HepG2 (cell line): ENCODE results near the gene DNASE1L2. TPM values are rescaled to one million over a fixed set of nuclear protein-coding genes. Genes with fewer than 3 reads are reported as not detected.

Source experiments
- ATM ChIP-seq: fragments of 450-650 bp; IDR thresholded peaks from 2 replicates; pipeline ENCODE4 v1.7.1; 2017; ENCODE audit warnings: mild to moderate bottlenecking, borderline replicate concordance
- ETV5 ChIP-seq: IDR thresholded peaks from 2 replicates; pipeline ENCODE4 v1.6.1; 2018; ENCODE audit warnings: missing biosample characterization, missing genetic modification reagents, inconsistent platforms, borderline replicate concordance
- GZF1 ChIP-seq: sonication (generic); formaldehyde crosslinking; IDR thresholded peaks from 2 replicates; pipeline ENCODE4 v1.5.1; 2020; ENCODE audit warnings: mild to moderate bottlenecking, missing genetic modification reagents
- HMGA1 ChIP-seq: sonication (generic); formaldehyde crosslinking; conservative IDR thresholded peaks from 2 replicates; pipeline ENCODE4 v1.4.0; 2020; ENCODE audit warnings: missing genetic modification reagents
- HNRNPK ChIP-seq: fragments of 200-400 bp; formaldehyde crosslinking; IDR thresholded peaks from 2 replicates; pipeline ENCODE4 v1.6.1; 2018; ENCODE audit warnings: low read length, low read depth, moderate library complexity, mild to moderate bottlenecking; ENCODE audit not compliant: poor library complexity, severe bottlenecking
- KDM2A ChIP-seq: sonication (generic); formaldehyde crosslinking; IDR thresholded peaks from 2 replicates; pipeline ENCODE4 v1.4.0; 2020; ENCODE audit warnings: low read depth, missing genetic modification reagents, borderline replicate concordance
- NR2F1 ChIP-seq, 2 experiments: fragments of 450-650 bp in 1 of 2; formaldehyde crosslinking in 1 of 2; IDR thresholded peaks; 2 replicates each; pipeline versions ENCODE4 v1.5.0 to v1.6.1; 2016 to 2020; ENCODE audit warnings: mild to moderate bottlenecking in 1 of 2, missing compliant biosample characterization in 1 of 2, missing genetic modification reagents in 1 of 2, moderate library complexity in 1 of 2
- NR3C1 ChIP-seq: sonication (generic); formaldehyde crosslinking; IDR thresholded peaks from 2 replicates; pipeline ENCODE4 v1.4.0; 2020; ENCODE audit warnings: missing genetic modification reagents
- PHF8 ChIP-seq: sonication (generic); formaldehyde crosslinking; IDR thresholded peaks from 2 replicates; pipeline ENCODE4 v1.5.0; 2020; ENCODE audit warnings: missing genetic modification reagents
- PPARG ChIP-seq: conservative IDR thresholded peaks from 2 replicates; pipeline ENCODE4 v1.6.1; 2016; ENCODE audit warnings: missing biosample characterization, missing genetic modification reagents
- RNF2 ChIP-seq: fragments of 450-650 bp; conservative IDR thresholded peaks from 2 replicates; pipeline ENCODE4 v1.6.1; 2016; ENCODE audit warnings: low read depth
- SIX4 ChIP-seq: sonication (generic); formaldehyde crosslinking; IDR thresholded peaks from 2 replicates; pipeline ENCODE4 v1.4.0; 2020; ENCODE audit warnings: missing genetic modification reagents
- SPEN ChIP-seq: sonication (generic); formaldehyde crosslinking; IDR thresholded peaks from 2 replicates; pipeline ENCODE4 v1.5.1; 2020; ENCODE audit warnings: low read depth, mild to moderate bottlenecking, missing genetic modification reagents
- TBP ChIP-seq: sonication (generic); formaldehyde crosslinking; IDR thresholded peaks from 2 replicates; pipeline ENCODE4 v1.5.0; 2020; ENCODE audit warnings: missing genetic modification reagents
- TOPORS ChIP-seq: sonication (generic); formaldehyde crosslinking; IDR thresholded peaks from 2 replicates; pipeline ENCODE4 v1.8.0; 2023; ENCODE audit warnings: mild to moderate bottlenecking, missing genetic modification reagents
- ZBTB42 ChIP-seq: sonication (generic); formaldehyde crosslinking; IDR thresholded peaks from 2 replicates; pipeline ENCODE4 v1.5.0; 2020; ENCODE audit warnings: mild to moderate bottlenecking, missing genetic modification reagents
- ZKSCAN1 ChIP-seq: fragments of 150-350 bp; IDR thresholded peaks from 2 replicates; pipeline ENCODE4 v1.6.1; 2014; ENCODE audit warnings: low read length
- ZNF24 ChIP-seq: fragments of 450-650 bp; IDR thresholded peaks from 2 replicates; pipeline ENCODE4 v1.6.1; 2017; ENCODE audit warnings: antibody characterized with exemption, mild to moderate bottlenecking
- ZNF713 ChIP-seq: sonication (generic); formaldehyde crosslinking; IDR thresholded peaks from 2 replicates; pipeline ENCODE4 v1.4.0; 2020; ENCODE audit warnings: mild to moderate bottlenecking, missing genetic modification reagents
- ZNF781 ChIP-seq: sonication (generic); formaldehyde crosslinking; IDR thresholded peaks from 2 replicates; pipeline ENCODE4 v1.5.1; 2020; ENCODE audit warnings: borderline replicate concordance, mild to moderate bottlenecking, missing genetic modification reagents; ENCODE audit errors: not compliant biosample characterization
- ZNF788 ChIP-seq: sonication (generic); formaldehyde crosslinking; IDR thresholded peaks from 2 replicates; pipeline ENCODE4 v1.5.0; 2020; ENCODE audit warnings: mild to moderate bottlenecking, missing genetic modification reagents, borderline replicate concordance
- ZSCAN31 ChIP-seq: sonication (generic); formaldehyde crosslinking; IDR thresholded peaks from 2 replicates; pipeline ENCODE4 v1.5.0; 2020; ENCODE audit warnings: low read depth, mild to moderate bottlenecking, missing genetic modification reagents
- polyA plus RNA-seq, 8 experiments: library from polyadenylated mRNA; depleted of rRNA in 3 of 8; stranded (reverse) in 7 of 8; unstranded in 1 of 8; fragments of >200 nt; fragmentation: Illumina TruSeq in 4 of 8; extraction: Trizol in 4 of 8; gene quantifications; 2 replicates each; pipeline versions ENCODE4 v1.2.1 to v1.2.3, GENCODE V29; 2011 to 2016; ENCODE audit warnings: low read depth in 4 of 8, missing spikeins in 1 of 8, mixed read lengths in 1 of 8; ENCODE audit not compliant: insufficient read depth in 1 of 8
- total RNA-seq, 5 experiments: library from RNA; depleted of rRNA; stranded (reverse); fragments of >200 nt; fragmentation: Illumina TruSeq; extraction: Trizol; gene quantifications; 2 replicates each; pipeline ENCODE4 v1.2.3, GENCODE V29; 2016; ENCODE audit warnings: low read depth in 1 of 5
- TF ChIP-seq, protein P1 (sequence below): sonication (generic); formaldehyde crosslinking; IDR thresholded peaks from 2 replicates; pipeline ENCODE4 v1.4.0; 2020; ENCODE audit warnings: low read depth, missing genetic modification reagents
- TF ChIP-seq, protein P2 (sequence below): sonication (generic); formaldehyde crosslinking; IDR thresholded peaks from 2 replicates; pipeline ENCODE4 v1.8.1; 2023; ENCODE audit warnings: missing genetic modification reagents, mild to moderate bottlenecking, borderline replicate concordance
- TF ChIP-seq, protein P3 (sequence below): sonication (generic); formaldehyde crosslinking; IDR thresholded peaks from 2 replicates; pipeline ENCODE4 v1.5.0; 2020; ENCODE audit warnings: mild to moderate bottlenecking, missing genetic modification reagents

DNASE1L2 gene
- total and polyA plus RNA-seq, 2 of the 13 experiments (the other 11 are each of a cell fraction or from before 2014, with no cell fraction given), result 0.44 to 0.50 TPM

DNA sequence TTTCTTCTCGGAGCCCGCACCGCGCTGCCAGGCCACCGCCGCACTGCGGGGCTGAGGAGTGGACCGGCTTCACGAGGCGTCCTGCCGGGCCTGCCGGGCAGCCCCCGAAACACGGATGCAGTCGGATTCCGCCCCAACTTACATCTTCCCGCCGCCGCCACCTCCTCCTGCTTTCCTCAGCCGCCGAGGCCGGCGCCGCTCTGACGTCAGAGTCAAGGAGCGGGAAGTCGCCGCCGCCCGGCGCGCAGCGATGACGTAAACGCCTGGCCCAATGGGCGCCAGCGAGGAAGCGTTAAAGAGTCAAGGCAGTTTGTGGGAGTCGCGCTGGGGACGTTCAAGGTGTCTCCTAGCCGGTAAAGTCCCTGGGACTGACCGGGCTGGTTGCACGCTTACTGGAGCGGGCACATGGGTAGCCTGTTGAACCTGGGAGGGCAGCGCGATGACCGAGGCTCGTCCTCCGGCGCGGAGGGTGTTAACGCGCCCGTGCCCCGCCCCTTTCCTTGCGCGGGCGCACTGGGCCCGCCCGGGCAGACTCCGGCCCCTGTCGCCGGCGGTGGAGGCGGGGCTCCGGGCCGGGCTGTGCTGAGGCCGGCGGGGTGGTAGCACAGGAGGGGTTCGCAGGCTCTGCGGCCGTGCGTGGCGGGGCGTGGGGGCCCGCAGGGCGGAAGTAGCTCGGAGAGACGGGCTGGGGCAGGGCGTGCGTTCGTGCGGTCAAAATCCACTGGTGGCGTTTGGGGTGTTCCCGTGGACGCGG, 31.8 kb downstream of the DNASE1L2 start, which contains the start of gene RNPS1 (continued):
- TF ChIP-seq, protein P1, sequence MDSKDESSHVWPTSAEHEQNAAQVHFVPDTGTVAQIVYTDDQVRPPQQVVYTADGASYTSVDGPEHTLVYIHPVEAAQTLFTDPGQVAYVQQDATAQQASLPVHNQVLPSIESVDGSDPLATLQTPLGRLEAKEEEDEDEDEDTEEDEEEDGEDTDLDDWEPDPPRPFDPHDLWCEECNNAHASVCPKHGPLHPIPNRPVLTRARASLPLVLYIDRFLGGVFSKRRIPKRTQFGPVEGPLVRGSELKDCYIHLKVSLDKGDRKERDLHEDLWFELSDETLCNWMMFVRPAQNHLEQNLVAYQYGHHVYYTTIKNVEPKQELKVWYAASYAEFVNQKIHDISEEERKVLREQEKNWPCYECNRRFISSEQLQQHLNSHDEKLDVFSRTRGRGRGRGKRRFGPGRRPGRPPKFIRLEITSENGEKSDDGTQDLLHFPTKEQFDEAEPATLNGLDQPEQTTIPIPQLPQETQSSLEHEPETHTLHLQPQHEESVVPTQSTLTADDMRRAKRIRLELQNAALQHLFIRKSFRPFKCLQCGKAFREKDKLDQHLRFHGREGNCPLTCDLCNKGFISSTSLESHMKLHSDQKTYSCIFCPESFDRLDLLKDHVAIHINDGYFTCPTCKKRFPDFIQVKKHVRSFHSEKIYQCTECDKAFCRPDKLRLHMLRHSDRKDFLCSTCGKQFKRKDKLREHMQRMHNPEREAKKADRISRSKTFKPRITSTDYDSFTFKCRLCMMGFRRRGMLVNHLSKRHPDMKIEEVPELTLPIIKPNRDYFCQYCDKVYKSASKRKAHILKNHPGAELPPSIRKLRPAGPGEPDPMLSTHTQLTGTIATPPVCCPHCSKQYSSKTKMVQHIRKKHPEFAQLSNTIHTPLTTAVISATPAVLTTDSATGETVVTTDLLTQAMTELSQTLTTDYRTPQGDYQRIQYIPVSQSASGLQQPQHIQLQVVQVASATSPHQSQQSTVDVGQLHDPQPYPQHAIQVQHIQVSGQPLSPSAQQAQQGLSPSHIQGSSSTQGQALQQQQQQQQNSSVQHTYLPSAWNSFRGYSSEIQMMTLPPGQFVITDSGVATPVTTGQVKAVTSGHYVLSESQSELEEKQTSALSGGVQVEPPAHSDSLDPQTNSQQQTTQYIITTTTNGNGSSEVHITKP (CRISPR knock-in tag), result peak; percentile 73
- TF ChIP-seq PHF8 (peak; percentile 89), ETV5 (CRISPR knock-in tag) (no peak; the same call in 1 of the 2 replicates), ZKSCAN1 (no peak), SIX4 (CRISPR knock-in tag) (no peak), GZF1 (CRISPR knock-in tag) (peak; percentile 29; the same call in 1 of the 2 replicates), SPEN (CRISPR knock-in tag) (peak; percentile 100), ZNF24 (no peak), NR3C1 (CRISPR knock-in tag) (no peak), HMGA1 (CRISPR knock-in tag) (no peak), NR2F1 (CRISPR knock-in tag; IDR thresholded peaks at IDR 0.05) (0 out of 4 replicates have a peak, but pooled peaks of 1 of the 2 experiments have one; percentile 17), PPARG (peak; percentile 30; the same call in 1 of the 2 replicates), ZNF788 (CRISPR knock-in tag) (peak; percentile 65; the same call in 1 of the 2 replicates), HNRNPK (peak; percentile 27), TOPORS (CRISPR knock-in tag) (peak; percentile 95), KDM2A (CRISPR knock-in tag) (peak; percentile 82), ZSCAN31 (CRISPR knock-in tag) (no peak; the same call in 1 of the 2 replicates), RNF2 (peak; percentile 47; the same call in 1 of the 2 replicates), ZNF781 (CRISPR knock-in tag) (peak; percentile 89), ZBTB42 (CRISPR knock-in tag) (no peak; the same call in 1 of the 2 replicates), TBP (CRISPR knock-in tag) (no peak), ZNF713 (CRISPR knock-in tag) (peak; percentile 64; the same call in 1 of the 2 replicates), ATM (no peak)
- TF ChIP-seq, protein P2, sequence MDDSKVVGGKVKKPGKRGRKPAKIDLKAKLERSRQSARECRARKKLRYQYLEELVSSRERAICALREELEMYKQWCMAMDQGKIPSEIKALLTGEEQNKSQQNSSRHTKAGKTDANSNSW, result 0 out of 2 replicates have a peak, but pooled peaks have one; percentile 70
- TF ChIP-seq, protein P3, sequence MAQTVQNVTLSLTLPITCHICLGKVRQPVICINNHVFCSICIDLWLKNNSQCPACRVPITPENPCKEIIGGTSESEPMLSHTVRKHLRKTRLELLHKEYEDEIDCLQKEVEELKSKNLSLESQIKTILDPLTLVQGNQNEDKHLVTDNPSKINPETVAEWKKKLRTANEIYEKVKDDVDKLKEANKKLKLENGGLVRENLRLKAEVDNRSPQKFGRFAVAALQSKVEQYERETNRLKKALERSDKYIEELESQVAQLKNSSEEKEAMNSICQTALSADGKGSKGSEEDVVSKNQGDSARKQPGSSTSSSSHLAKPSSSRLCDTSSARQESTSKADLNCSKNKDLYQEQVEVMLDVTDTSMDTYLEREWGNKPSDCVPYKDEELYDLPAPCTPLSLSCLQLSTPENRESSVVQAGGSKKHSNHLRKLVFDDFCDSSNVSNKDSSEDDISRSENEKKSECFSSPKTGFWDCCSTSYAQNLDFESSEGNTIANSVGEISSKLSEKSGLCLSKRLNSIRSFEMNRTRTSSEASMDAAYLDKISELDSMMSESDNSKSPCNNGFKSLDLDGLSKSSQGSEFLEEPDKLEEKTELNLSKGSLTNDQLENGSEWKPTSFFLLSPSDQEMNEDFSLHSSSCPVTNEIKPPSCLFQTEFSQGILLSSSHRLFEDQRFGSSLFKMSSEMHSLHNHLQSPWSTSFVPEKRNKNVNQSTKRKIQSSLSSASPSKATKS (CRISPR knock-in tag), result peak; percentile 57; the same call in 1 of the 2 replicates
